GM18907 (cell line): ENCODE measurements around the gene RASSF3.
"Not testable (repeated sequence)": the region's sequence is repeated elsewhere in the genome, so short reads cannot be mapped to it uniquely, and the experiment has no call there.

Experiments used
- ATAC-seq: cut with Tn5 transposase; IDR thresholded peaks from one replicate; pipeline ENCODE4 v1.9.1; 2021; ENCODE audit warnings: mild to moderate bottlenecking, moderate library complexity; ENCODE audit not compliant: unreplicated experiment

Gene RASSF3

GRCh38 chr12:64595863-64596793, 14.2 kb upstream of the RASSF3 start:
- ATAC-seq, result no peak

DNA sequence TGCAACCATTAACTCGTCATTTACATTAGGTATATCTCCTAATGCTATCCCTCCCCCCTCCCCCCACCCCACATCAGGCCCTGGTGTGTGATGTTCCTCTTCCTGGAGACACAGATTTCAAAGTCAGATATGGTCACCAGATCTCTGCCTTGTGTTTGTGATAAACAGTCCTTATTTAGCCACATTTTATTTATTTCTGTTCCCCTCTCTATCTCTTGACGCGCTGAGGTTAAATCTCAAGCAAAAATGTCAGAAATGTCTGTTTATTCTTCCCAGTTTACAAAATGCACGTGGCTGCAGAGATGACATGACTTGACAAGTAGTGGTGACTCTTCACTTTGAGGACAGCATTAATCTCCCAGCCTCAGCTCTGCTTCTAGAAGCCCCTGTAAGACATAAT, 11.5 kb upstream of the RASSF3 start:
- ATAC-seq, result no peak

- ATAC-seq, result no peak
These were observed 10.1 kb upstream of the RASSF3 start for GRCh38 chr12:64600164-64600561.

DNA sequence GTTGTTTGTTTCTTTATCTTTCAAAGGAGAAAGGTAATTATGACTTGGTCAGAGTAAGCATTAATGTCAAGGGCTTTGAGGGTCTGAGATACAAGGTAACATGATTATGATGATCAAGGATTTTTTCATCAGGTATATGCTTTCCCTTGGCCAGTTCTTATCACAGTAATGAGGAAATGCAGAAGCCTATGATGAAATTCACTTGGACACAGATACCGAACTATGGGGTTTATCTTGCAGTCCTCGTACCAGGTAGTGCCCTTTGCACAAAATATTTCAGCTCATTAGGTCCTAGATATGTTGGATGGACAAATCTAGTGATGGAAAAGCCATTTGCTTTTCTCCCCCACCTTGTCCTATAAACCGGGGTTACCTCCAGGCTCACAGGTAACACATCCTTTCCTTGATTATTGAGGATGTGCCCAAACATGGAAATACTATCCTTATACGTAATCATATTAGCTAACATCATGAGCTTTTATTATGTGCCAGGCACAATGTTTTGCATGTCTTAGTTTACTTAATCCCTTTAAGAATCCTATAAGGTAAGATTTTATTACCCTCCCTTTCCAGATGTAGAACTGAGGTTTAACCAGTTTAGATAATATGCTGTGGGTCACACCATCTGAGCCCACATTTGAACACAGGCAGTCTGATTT, 7.0 kb upstream of the RASSF3 start:
- no peak for ATAC-seq

DNA sequence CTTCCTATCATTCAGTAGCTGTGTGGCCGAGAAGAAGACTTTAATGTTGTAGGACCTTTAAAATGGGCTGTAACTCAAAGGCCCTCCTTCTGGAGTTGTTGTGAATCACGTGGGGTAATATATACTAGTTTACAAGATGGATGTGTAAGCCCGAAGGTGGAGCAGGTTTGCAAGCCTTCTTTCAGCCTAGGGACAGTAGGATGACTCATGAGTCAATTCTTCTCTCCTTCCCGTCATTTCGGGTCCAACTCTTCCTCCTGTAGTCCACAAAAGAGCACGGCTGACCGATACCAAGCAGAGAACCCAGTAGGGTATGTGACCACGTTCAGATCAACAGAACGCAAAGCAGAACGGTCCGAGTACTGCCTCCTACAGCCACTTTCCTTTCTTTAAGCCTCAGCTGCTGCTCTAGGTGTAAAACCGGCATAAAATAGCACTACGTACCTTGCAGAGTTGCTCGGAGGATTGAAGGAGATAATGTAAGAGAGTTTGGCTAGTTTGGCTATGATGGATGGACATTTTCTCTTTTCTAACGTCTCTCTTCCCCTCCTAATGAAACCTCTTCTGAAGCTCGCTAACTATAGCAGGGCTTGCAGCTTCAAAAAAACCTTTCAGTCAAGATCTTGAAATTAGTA, 1.3 kb upstream of the RASSF3 start:
- peak; percentile 25 for ATAC-seq

DNA sequence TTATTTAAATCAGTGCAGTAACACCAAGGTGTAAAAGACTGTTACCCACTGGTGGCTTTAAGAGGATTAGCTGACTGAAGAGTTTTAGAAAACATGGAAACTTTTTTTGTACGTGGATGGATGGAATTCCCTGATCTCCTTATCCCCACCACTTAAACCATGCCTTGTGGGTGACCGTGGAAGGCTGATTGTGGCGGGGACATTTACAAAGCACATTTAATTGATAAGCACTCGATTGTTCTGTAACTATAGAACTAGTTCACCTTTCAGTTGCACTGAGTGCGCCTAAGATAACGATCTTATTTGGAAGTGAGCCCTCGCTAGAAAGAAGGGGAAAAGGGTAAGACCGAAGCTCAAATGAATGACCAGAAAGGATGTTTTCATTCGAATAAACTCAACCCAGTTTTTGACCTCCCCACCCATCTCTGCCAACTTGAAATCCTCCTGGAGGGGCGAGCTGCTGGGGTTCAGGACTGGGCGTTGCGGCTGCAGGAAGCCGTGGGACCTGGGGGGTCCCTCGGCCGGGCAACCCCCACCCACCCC, 688 bp upstream of the RASSF3 start:
- ATAC-seq, result no peak

DNA sequence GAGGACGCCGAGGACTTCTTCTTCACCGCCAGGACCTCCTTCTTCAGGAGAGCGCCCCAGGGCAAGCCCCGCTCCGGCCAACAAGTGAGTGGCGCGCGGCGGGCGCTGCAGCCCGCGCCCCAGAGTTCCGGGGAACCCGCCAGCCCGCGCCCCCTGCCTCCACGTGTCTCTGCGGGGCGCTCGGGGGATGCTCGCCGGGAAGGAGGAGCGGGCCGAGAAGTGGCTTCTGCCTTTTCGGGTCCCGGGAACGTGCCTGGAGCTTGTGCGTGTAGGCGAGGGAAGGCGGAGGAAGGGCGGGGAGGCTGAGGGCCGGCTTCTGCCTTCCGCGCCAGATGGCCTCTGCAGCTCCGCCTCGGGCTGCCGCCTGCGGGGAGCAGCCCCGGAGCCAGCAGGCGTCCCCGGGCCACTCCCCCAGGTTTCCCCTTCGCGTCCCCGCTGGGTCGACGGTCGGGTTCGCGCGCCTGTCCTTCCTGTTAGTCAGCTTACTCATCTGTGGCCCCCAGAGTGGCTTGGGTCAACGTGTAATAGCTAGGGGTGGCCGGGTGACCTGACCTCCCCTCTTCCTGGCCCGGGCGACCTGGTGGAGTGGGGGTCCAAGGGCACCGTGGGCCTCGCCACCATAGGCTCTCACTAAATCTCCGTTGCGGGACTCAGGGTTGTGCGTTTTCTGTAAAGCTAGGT, 505 bp downstream of the RASSF3 start:
- peak; percentile 59 for ATAC-seq

- no peak for ATAC-seq
These were observed 1.3 kb downstream of the RASSF3 start for GRCh38 chr12:64611341-64612284.

DNA sequence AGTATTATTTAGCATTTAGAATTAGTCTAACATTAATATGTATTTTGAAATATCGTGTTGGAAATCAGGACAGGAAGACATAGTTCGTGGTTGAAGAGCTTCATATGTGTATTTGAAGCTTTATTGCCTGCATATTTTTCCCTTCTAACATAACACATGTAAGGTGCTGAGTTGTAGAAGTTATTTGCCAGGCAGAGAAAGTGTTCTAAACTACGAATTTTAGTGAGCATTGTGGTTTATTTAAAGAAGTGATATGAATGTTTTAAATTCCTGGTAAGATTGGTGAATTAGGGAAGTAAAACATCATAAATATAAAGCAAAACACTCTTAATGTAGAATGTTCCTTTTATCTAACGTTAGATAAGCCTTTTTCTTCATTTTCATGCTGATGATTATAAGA, 2.5 kb downstream of the RASSF3 start:
- no peak for ATAC-seq

DNA sequence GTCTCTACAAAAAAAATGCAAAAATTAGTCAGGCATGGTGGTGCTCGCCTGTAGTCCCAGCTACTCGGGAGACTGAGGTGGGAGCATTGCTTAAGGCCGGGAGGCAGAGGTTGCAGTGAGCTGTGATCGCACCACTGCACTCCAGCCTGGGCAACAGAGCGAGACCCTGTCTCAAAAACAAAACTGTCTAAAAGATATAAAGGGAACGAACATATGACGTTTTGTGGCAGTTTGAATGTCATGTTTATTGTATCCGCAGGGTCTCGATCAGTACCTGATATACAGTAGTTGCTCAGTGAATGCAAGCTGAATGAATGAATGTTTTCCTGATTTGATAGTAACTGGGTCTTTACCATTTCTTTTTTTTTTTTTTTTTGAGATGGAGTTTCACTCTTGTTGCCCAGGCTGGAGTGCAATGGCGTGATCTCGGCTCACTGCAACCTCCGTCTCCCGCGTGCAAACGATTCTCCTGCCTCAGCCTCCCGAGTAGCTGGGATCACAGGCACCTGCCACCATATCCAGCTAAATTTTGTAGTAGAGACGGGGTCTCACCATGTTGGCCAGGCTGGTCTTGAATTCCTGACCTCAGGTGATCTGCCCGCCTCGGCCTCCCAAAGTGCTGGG, 3.6 kb downstream of the RASSF3 start:
- not testable (repeated sequence) for ATAC-seq

DNA sequence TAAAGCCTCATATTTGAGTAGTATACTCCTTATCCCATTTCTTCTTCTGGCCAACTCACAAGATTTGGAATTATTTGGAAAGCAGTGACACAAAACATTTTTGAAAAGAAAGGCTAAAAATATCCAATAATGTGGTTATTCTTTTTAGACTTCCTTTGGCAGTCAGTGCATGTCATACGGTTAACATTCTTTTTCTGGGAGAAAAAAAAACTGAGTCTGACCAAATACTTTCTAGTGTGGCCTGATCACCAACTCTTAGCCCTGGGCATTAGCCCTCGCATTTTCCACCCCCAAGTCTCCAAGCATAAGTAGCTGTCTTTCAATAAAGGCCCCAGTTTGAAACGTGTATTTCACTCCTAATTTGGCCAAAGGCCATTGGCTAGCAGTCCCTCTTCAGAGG, 5.9 kb downstream of the RASSF3 start:
- ATAC-seq, result no peak

- peak; percentile 53 for ATAC-seq
These were observed 8.8 kb downstream of the RASSF3 start for GRCh38 chr12:64618953-64619590.

- ATAC-seq, result peak; percentile 80
These were observed 11.1 kb downstream of the RASSF3 start for GRCh38 chr12:64621257-64621942.

DNA sequence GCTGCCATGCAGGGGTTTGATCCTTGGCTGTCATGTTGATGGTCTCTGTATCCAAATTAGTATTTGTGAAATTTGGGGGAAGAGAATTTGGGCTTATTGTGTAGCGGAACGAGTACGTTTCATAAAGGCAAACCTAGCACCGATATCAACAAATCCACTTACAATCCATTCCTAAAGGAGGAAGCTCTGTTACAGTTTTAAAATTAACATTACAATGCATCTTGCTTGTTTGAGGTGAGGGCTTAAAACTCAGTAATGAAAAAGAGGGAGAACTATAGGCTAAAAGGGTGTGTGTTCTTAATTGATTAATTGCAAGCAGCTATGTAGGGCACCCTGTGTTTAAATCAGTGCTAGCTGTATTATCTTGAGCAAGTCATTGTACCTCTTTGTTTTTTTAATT, 13.7 kb downstream of the RASSF3 start:
- ATAC-seq, result no peak

- peak; percentile 59 for ATAC-seq
These were observed 15.2 kb downstream of the RASSF3 start for GRCh38 chr12:64625243-64626077.

- not testable (repeated sequence) for ATAC-seq
These were observed 16.3 kb downstream of the RASSF3 start for GRCh38 chr12:64626588-64626987.

- no peak for ATAC-seq
These were observed 17.5 kb downstream of the RASSF3 start for GRCh38 chr12:64627771-64628170.
